H1 (cell line): ENCODE results near the gene SHROOM3. TPM values are rescaled to one million over a fixed set of nuclear protein-coding genes. Genes with fewer than 3 reads are reported as not detected.

ENCODE experiments used
- CTCF ChIA-PET: fragments of 300-600 bp; sonication (Branson Sonifier 250); formaldehyde crosslinking; loops from one replicate; lab custom pipeline; 2021; ENCODE audit not compliant: partially characterized antibody; lab: Charles Lee
- POLR2A ChIA-PET: fragments of 300-600 bp; sonication (Branson Sonifier 250); formaldehyde crosslinking; loops from one replicate; lab custom pipeline; 2021; ENCODE audit warnings: inconsistent platforms; ENCODE audit not compliant: partially characterized antibody; lab: Charles Lee
- DNase-seq, 2 experiments: peaks; one replicate each; pipeline versions ENCODE4 v3.0.0 to v3.0.0-alpha.2; 2010 to 2022; ENCODE audit warnings: low spot score in 2 of 2, low read depth in 1 of 2, mixed read lengths in 1 of 2
- FAIRE-seq: peaks from 2 replicates; lab custom pipeline; 2011; peaks lifted over from hg19 to GRCh38; lab: Jason Lieb, UNC
- H2AFZ ChIP-seq: 2 replicates; pipeline ENCODE4 v1.8.1; 2012; ENCODE audit warnings: low read length, inconsistent platforms
- H2AK5ac ChIP-seq: 2 replicates; pipeline ENCODE4 v1.6.1; 2013; ENCODE audit warnings: low read depth, low read length
- H2BK120ac ChIP-seq: replicated peaks from 2 replicates; pipeline ENCODE3; 2013; ENCODE audit warnings: low read depth, low read length, inconsistent platforms
- H2BK12ac ChIP-seq: 2 replicates; pipeline ENCODE4 v1.6.1; 2013; ENCODE audit warnings: low read depth, low read length
- H2BK15ac ChIP-seq: 2 replicates; pipeline ENCODE4 v1.6.1; 2013; ENCODE audit warnings: low read length
- H2BK20ac ChIP-seq: 2 replicates; pipeline ENCODE4 v1.6.1; 2013; ENCODE audit warnings: low read length
- H2BK5ac ChIP-seq: 2 replicates; pipeline ENCODE4 v1.6.1; 2013; ENCODE audit warnings: low read depth, low read length
- H3K14ac ChIP-seq: 2 replicates; pipeline ENCODE4 v1.6.1; 2013; ENCODE audit warnings: inconsistent platforms; ENCODE audit not compliant: insufficient read length
- H3K18ac ChIP-seq: 2 replicates; pipeline ENCODE4 v1.6.1; 2013; ENCODE audit warnings: low read length; ENCODE audit errors: extremely low read depth
- H3K23ac ChIP-seq: 2 replicates; pipeline ENCODE4 v1.6.1; 2013; ENCODE audit warnings: inconsistent platforms; ENCODE audit not compliant: insufficient read length
- H3K23me2 ChIP-seq: 2 replicates; pipeline ENCODE4 v1.6.1; 2013; ENCODE audit warnings: low read depth, low read length
- H3K27ac ChIP-seq: 2 replicates; pipeline ENCODE4 v1.6.1; 2011; ENCODE audit warnings: low read depth, low read length, inconsistent platforms
- H3K27me3 ChIP-seq, 4 experiments: replicated peaks in 1 of 4; 1 replicate in 1 of 4; 2 replicates in 3 of 4; pipeline versions ENCODE4 v1.6.1 to v1.8.1; 2011 to 2013; ENCODE audit warnings: low read length in 3 of 4, mild to moderate bottlenecking in 3 of 4, inconsistent platforms in 2 of 4, mixed read lengths in 2 of 4, moderate library complexity in 1 of 4; ENCODE audit not compliant: control insufficient read depth in 3 of 4, insufficient read depth in 3 of 4; ENCODE audit errors: extremely low read depth in 1 of 4
- H3K36me3 ChIP-seq, 4 experiments: 2 replicates each; pipeline versions ENCODE4 v1.6.1 to v1.8.1; 2011 to 2013; ENCODE audit warnings: mild to moderate bottlenecking in 4 of 4, low read length in 3 of 4, moderate library complexity in 2 of 4, control low read depth in 1 of 4, inconsistent platforms in 1 of 4; ENCODE audit not compliant: insufficient read depth in 4 of 4, control insufficient read depth in 2 of 4
- H3K4ac ChIP-seq: replicated peaks from 2 replicates; pipeline ENCODE3; 2013; ENCODE audit warnings: low read length, low read depth, mixed read lengths, inconsistent platforms; ENCODE audit not compliant: insufficient read length
- H3K4me1 ChIP-seq, 4 experiments: replicated peaks in 1 of 4; 1 replicate in 1 of 4; 2 replicates in 3 of 4; pipeline versions ENCODE4 v1.6.1 to v1.8.1; 2011 to 2013; ENCODE audit warnings: low read length in 3 of 4, inconsistent platforms in 2 of 4, mixed read lengths in 1 of 4; ENCODE audit not compliant: insufficient read depth in 4 of 4, control insufficient read depth in 3 of 4
- H3K4me2 ChIP-seq, 2 experiments: 2 replicates each; pipeline versions ENCODE4 v1.6.1 to v1.8.1; 2011 to 2013; ENCODE audit warnings: low read depth in 2 of 2, low read length in 2 of 2, control low read depth in 1 of 2, inconsistent platforms in 1 of 2, mild to moderate bottlenecking in 1 of 2; ENCODE audit not compliant: insufficient read depth in 1 of 2
- H3K4me3 ChIP-seq, 4 experiments: fragments of 200-600, 300-600 bp in 1 of 4; sonication (generic), shearing (Covaris generic), sonication (Bioruptor Twin) in 1 of 4; 2 replicates each; pipeline versions ENCODE4 v1.5.1 to v1.8.1; 2011 to 2016; ENCODE audit warnings: low read length in 4 of 4, low read depth in 3 of 4, control low read depth in 2 of 4, inconsistent platforms in 2 of 4, mild to moderate bottlenecking in 2 of 4, mixed read lengths in 1 of 4, moderate library complexity in 1 of 4; ENCODE audit not compliant: insufficient read depth in 2 of 4; ENCODE audit errors: extremely low read depth in 1 of 4
- H3K56ac ChIP-seq: replicated peaks from 2 replicates; pipeline ENCODE3; 2013; ENCODE audit warnings: low read depth, mild to moderate bottlenecking, mixed read lengths, low read length, inconsistent platforms; ENCODE audit not compliant: insufficient read length
- H3K79me1 ChIP-seq: 2 replicates; pipeline ENCODE4 v1.6.1; 2013; ENCODE audit warnings: low read depth, low read length, control low read depth
- H3K79me2 ChIP-seq, 2 experiments: 2 replicates each; pipeline versions ENCODE4 v1.6.1 to v1.8.1; 2012 to 2013; ENCODE audit warnings: low read length in 2 of 2, mild to moderate bottlenecking in 2 of 2, inconsistent platforms in 1 of 2; ENCODE audit not compliant: insufficient read depth in 2 of 2, control insufficient read depth in 1 of 2
- H3K9ac ChIP-seq, 4 experiments: replicated peaks in 1 of 4; 1 replicate in 1 of 4; 2 replicates in 3 of 4; pipeline versions ENCODE4 v1.6.1 to v1.8.1; 2011 to 2013; ENCODE audit warnings: low read depth in 3 of 4, low read length in 3 of 4, control low read depth in 2 of 4, mild to moderate bottlenecking in 2 of 4, moderate library complexity in 2 of 4, inconsistent platforms in 1 of 4; ENCODE audit errors: extremely low read depth in 1 of 4
- H3K9me3 ChIP-seq, 2 experiments: 2 replicates each; pipeline versions ENCODE4 v1.6.1 to v1.8.1; 2012 to 2013; ENCODE audit warnings: mild to moderate bottlenecking in 2 of 2, moderate library complexity in 2 of 2, control low read depth in 1 of 2, inconsistent platforms in 1 of 2, low read depth in 1 of 2, low read length in 1 of 2, mixed read lengths in 1 of 2; ENCODE audit not compliant: insufficient read depth in 2 of 2
- H4K20me1 ChIP-seq, 2 experiments: replicated peaks in 1 of 2; 2 replicates each; pipeline versions ENCODE3 to v1.8.1; 2011 to 2013; ENCODE audit warnings: inconsistent platforms in 2 of 2, low read length in 2 of 2, mild to moderate bottlenecking in 1 of 2; ENCODE audit not compliant: insufficient read depth in 2 of 2, control insufficient read depth in 1 of 2
- H4K5ac ChIP-seq: 2 replicates; pipeline ENCODE4 v1.6.1; 2013; ENCODE audit warnings: low read length, low read depth, mixed read lengths, inconsistent platforms; ENCODE audit not compliant: insufficient read length
- H4K8ac ChIP-seq: 2 replicates; pipeline ENCODE4 v1.8.0; 2013; ENCODE audit warnings: mild to moderate bottlenecking, moderate library complexity, low read length, inconsistent platforms; ENCODE audit not compliant: insufficient read depth; ENCODE audit errors: extremely low read depth
- H4K91ac ChIP-seq: replicated peaks from 2 replicates; pipeline ENCODE3; 2013; ENCODE audit warnings: low read length, mixed read lengths, inconsistent platforms; ENCODE audit not compliant: insufficient read length
- JUN ChIP-seq: IDR thresholded peaks from 2 replicates; pipeline ENCODE4 v1.6.1; 2011; ENCODE audit warnings: low read depth, mild to moderate bottlenecking, improper control_type of control experiment, low read length
- KDM1A ChIP-seq: fragments of 200-600, 300-600 bp; sonication (generic); IDR thresholded peaks from 2 replicates; pipeline ENCODE4 v1.7.1; 2016; ENCODE audit warnings: mild to moderate bottlenecking, low read length, borderline replicate concordance
- MAFK ChIP-seq: IDR thresholded peaks from 2 replicates; pipeline ENCODE4 v1.6.1; 2012; ENCODE audit warnings: low read depth, mild to moderate bottlenecking, improper control_type of control experiment, low read length
- PHF8 ChIP-seq: fragments of 200-600 bp; sonication (generic); conservative IDR thresholded peaks from 2 replicates; pipeline ENCODE4 v1.7.1; 2012; ENCODE audit warnings: low read depth, mild to moderate bottlenecking, inconsistent platforms, low read length, moderate library complexity
- POLR2A ChIP-seq, 2 experiments: IDR thresholded peaks; 1 replicate in 1 of 2; 2 replicates in 1 of 2; pipeline ENCODE4 v1.6.1; 2011; ENCODE audit warnings: low read depth in 2 of 2, low read length in 2 of 2, mild to moderate bottlenecking in 2 of 2; ENCODE audit errors: control extremely low read depth in 1 of 2
- POU5F1 ChIP-seq: IDR thresholded peaks from 2 replicates; pipeline ENCODE4 v1.6.1; 2011; ENCODE audit warnings: low read depth, mild to moderate bottlenecking, low read length, moderate library complexity
- SIN3A ChIP-seq, 2 experiments: IDR thresholded peaks in 1 of 2; conservative IDR thresholded peaks in 1 of 2; 2 replicates each; pipeline ENCODE4 v1.6.1; 2011 to 2012; ENCODE audit warnings: low read length in 2 of 2, improper control_type of control experiment in 1 of 2, low read depth in 1 of 2, mild to moderate bottlenecking in 1 of 2
- SRF ChIP-seq: IDR thresholded peaks from 2 replicates; pipeline ENCODE4 v1.6.1; 2011; ENCODE audit warnings: mild to moderate bottlenecking, low read depth, low read length, moderate library complexity
- TAF7 ChIP-seq: optimal IDR thresholded peaks from 2 replicates; pipeline ENCODE3; 2011; ENCODE audit warnings: low read depth, mild to moderate bottlenecking, inconsistent platforms, low read length, moderate library complexity, borderline replicate concordance
- TCF12 ChIP-seq: IDR thresholded peaks from 2 replicates; pipeline ENCODE4 v1.6.1; 2011; ENCODE audit warnings: low read depth, mild to moderate bottlenecking, low read length
- WGBS, 2 experiments: shearing (Covaris generic) in 1 of 2; methylation state at CpG; one replicate each; pipeline versions ENCODE4 v1.1.6 to v1.1.7; 2013 to 2015; ENCODE audit warnings: low lambda C conversion rate in 2 of 2, mixed read lengths in 2 of 2, inconsistent platforms in 1 of 2, low coverage in 1 of 2, missing lambda C conversion rate in 1 of 2; ENCODE audit not compliant: insufficient replicate concordance in 2 of 2, insufficient coverage in 1 of 2, insufficient read length in 1 of 2; ENCODE audit errors: extremely low coverage in 1 of 2, missing lambda C conversion rate in 1 of 2; 5-methylcytosine and 5-hydroxymethylcytosine counted together
- polyA plus RNA-seq, 7 experiments: library from polyadenylated mRNA; depleted of rRNA in 3 of 7; stranded (reverse) in 5 of 7; unstranded in 2 of 7; fragments of >200 nt in 5 of 7; fragments of 200-250 nt in 2 of 7; gene quantifications; 1 replicate in 5 of 7; 2 replicates in 1 of 7; 4 replicates in 1 of 7; pipeline versions ENCODE4 v1.2.1 to v1.2.3, GENCODE V29; 2011 to 2013; ENCODE audit warnings: missing spikeins in 2 of 7, mixed read lengths in 2 of 7
- total RNA-seq: library from RNA; stranded (reverse); fragmentation: NEBNext Ultra II Directional; extraction: Animal tissue kit (Norgen Biotek cat#: 25700); gene quantifications from 2 replicates; pipeline ENCODE4 v1.2.1, GENCODE V29; 2021

Gene SHROOM3
- total and polyA plus RNA-seq, 2 of the 8 experiments (the other 6 are each of a cell fraction or from before 2014, with no cell fraction given) = 15.8 to 34.0 TPM

DNA sequence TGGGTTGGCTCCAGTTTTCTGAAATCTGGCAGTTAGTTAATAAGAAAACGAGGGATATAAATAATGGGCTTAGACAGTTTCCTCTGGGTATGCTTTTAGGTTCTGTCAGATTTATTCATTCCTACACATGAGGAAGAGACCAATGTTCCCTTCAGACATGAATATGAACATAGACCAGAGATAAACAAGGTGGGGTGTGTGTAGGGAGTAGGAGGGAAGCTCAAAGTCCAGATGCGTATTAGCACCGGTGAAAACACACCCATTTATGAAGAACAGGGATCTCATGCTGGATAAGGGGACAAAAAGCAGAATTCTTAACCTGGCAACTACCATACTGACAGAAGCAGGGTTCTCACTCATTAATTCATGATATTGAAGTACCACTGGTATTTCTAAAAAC is 240.0 kb downstream of the SHROOM3 start:
- H3K4me1 ChIP-seq = no peaks in the 10 kb centered on the region
- peaks cover 0 to 1% of the 10 kb centered on the region in 2 experiments for H4K20me1 ChIP-seq
- H3K9me3 ChIP-seq = no peaks in the 10 kb centered on the region
- no peak overlapping the region for H3K4ac ChIP-seq
- H3K4me3 ChIP-seq = no peak overlapping the region
- no peak for FAIRE-seq
- no peaks in the 10 kb centered on the region for H3K79me2 ChIP-seq
- H3K56ac ChIP-seq = no peak overlapping the region
- H3K14ac ChIP-seq = no peak overlapping the region
- no peak overlapping the region for H2BK15ac ChIP-seq
- CTCF ChIA-PET = interaction anchor here (0.7 to 1.3 kb wide), 3 partner anchors 11 to 49 kb away, joined by 3 to 5 read pairs (median 4); no protein-coding TSS in a partner anchor
- H3K27me3 ChIP-seq = no peaks in the 10 kb centered on the region
- H3K23me2 ChIP-seq = no peaks in the 10 kb centered on the region
- POLR2A ChIA-PET = no interaction called here
- H2AK5ac ChIP-seq = no peak overlapping the region
- H2BK120ac ChIP-seq = no peak overlapping the region
- H3K79me1 ChIP-seq = no peaks in the 10 kb centered on the region
- H3K4me2 ChIP-seq = no peak overlapping the region
- H2BK20ac ChIP-seq = no peak overlapping the region
- H3K9ac ChIP-seq = no peak overlapping the region
- no peak overlapping the region for H3K23ac ChIP-seq
- no peak overlapping the region for H4K8ac ChIP-seq
- no peak overlapping the region for H3K27ac ChIP-seq
- H4K5ac ChIP-seq = no peak overlapping the region
- no peaks in the 10 kb centered on the region for H3K36me3 ChIP-seq
- WGBS, 2 experiments = 90% methylated on average over 3 of the region's 3 CpGs; no CpG with 5 or more reads in 1 of the 2 experiments
- no peak overlapping the region for H2BK12ac ChIP-seq
- H3K18ac ChIP-seq = no peak overlapping the region
- H4K91ac ChIP-seq = no peak overlapping the region
- no peak for DNase-seq
- H2BK5ac ChIP-seq = no peak overlapping the region
- H2AFZ ChIP-seq = no peak overlapping the region
- TF ChIP-seq TCF12 (no peak), KDM1A (no peak), SRF (no peak), MAFK (no peak), JUN (no peak), PHF8 (no peak), POLR2A (IDR thresholded peaks at IDR 0.05; ENCODE audit: control extremely low read depth in 1 of 2, low read depth in 2 of 2, low read length in 2 of 2) (no peak), POU5F1 (no peak), SIN3A (conservative IDR thresholded peaks at IDR 0.05 in 1 of 2, IDR thresholded peaks at IDR 0.05 in 1 of 2; ENCODE audit: low read depth in 1 of 2, low read length in 2 of 2) (no peak), TAF7 (no peak)
